ENCODE results near the gene C3orf38. TPM values are rescaled to one million over a fixed set of nuclear protein-coding genes. Genes with fewer than 3 reads are reported as not detected.

The C3orf38 gene
- 10 to 100 TPM; 11.9 to 24.1 (median 18.3) TPM for total RNA-seq

GRCh38 chr3:88149509-88150362, at the start of gene C3orf38:
Gene C3orf38, plus strand, starts transcription at chr3:88149959. Its CDS starts 94 bp downstream, at chr3:88150053.
- Histone ChIP-seq H3K4me3 (peak within 1 kb of the TSS; percentile 74 to 96 (median 78)), H3K9me3 (no peaks in the 10 kb centered on the region), H3K4me1 (peaks cover 5 to 39% (median 22%) of the 10 kb centered on the region in 4 donors), H3K36me3 (peaks cover 0 to 14% (median 7%) of the 10 kb centered on the region in 4 donors), H3K27me3 (no peaks in the 10 kb centered on the region), H3K27ac (peak within 1 kb of the TSS; percentile 91 to 97 (median 93))
- peak; percentile 87 for DNase-seq
- TF ChIP-seq EP300 (IDR thresholded peaks at IDR 0.05; ENCODE audit: low read depth) (no peak), POLR2AphosphoS5 (IDR thresholded peaks at IDR 0.05) (peak in 2 of 3 donors; percentile 71 to 82), POLR2A (IDR thresholded peaks at IDR 0.05) (peak; percentile 76)
- TF ChIP-seq, protein P1, sequence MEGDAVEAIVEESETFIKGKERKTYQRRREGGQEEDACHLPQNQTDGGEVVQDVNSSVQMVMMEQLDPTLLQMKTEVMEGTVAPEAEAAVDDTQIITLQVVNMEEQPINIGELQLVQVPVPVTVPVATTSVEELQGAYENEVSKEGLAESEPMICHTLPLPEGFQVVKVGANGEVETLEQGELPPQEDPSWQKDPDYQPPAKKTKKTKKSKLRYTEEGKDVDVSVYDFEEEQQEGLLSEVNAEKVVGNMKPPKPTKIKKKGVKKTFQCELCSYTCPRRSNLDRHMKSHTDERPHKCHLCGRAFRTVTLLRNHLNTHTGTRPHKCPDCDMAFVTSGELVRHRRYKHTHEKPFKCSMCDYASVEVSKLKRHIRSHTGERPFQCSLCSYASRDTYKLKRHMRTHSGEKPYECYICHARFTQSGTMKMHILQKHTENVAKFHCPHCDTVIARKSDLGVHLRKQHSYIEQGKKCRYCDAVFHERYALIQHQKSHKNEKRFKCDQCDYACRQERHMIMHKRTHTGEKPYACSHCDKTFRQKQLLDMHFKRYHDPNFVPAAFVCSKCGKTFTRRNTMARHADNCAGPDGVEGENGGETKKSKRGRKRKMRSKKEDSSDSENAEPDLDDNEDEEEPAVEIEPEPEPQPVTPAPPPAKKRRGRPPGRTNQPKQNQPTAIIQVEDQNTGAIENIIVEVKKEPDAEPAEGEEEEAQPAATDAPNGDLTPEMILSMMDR (IDR thresholded peaks at IDR 0.05): peak in 1 of 5 experiments; percentile 26
- in situ Hi-C loops (cut with MboI; ENCODE audit: low pct_ligation_motif_present in 1 of 4, low pct_unique_long_range_greater_than_20kb in 1 of 4, low sequenced_read_pairs in 3 of 4): no loop called here
- intact Hi-C loops (cut with DNase I; ENCODE audit: low total_unique reads): no loop called here
- 0% methylated on average over 3 to 39 of the region's 57 CpGs for WGBS, 2 donors (ENCODE audit: low coverage in 1 of 2)

DNA sequence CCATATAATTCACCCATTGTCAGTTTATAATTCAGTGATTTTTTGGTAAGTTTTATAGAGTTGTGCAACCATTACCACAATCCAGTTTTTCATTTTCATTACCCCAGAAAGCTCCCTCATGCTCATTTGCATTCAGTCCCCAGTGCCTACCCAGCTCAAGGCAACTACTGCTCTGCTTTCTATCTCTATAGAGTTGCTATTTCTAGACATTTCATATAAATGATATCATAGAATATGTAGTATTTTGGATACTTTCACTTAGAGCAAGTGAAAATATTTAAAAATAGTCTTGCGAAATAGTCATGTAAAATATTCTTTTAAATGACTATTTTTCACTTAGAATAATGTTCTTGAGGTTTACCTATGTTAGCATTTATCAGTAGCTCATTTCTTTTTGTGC, 48.6 kb upstream of the C3orf38 start:
- WGBS, 2 donors (ENCODE audit: low coverage in 1 of 2): 93 to 98% methylated on average over 1 of the region's 1 CpG
- in situ Hi-C loops (cut with MboI; ENCODE audit: low pct_ligation_motif_present in 1 of 4, low pct_unique_long_range_greater_than_20kb in 1 of 4, low sequenced_read_pairs in 3 of 4): loop anchor here in 1 of 4 donors (25.0 kb wide), 1 partner anchor 339 kb away; no protein-coding TSS in a partner anchor

GRCh38 chr3:88105325-88105724, 44.4 kb upstream of the C3orf38 start:
- in situ Hi-C loops (cut with MboI; ENCODE audit: low pct_ligation_motif_present in 1 of 4, low pct_unique_long_range_greater_than_20kb in 1 of 4, low sequenced_read_pairs in 3 of 4) (loop anchor here in 1 of 4 donors (25.0 kb wide), 1 partner anchor 343 kb away; no protein-coding TSS in a partner anchor), intact Hi-C loops (cut with DNase I; ENCODE audit: low total_unique reads) (no loop called here)
- no peak for DNase-seq

More for the DNA sequence above, 48.6 kb upstream of the C3orf38 start:
- Histone ChIP-seq H3K4me3 (no peak overlapping the region), H3K4me1 (no peaks in the 10 kb centered on the region), H3K27me3 (no peaks in the 10 kb centered on the region), H3K9me3 (no peaks in the 10 kb centered on the region), H3K36me3 (peaks cover 0 to 6% (median 0%) of the 10 kb centered on the region in 4 donors), H3K27ac (no peak overlapping the region)
- TF ChIP-seq, protein P1 (IDR thresholded peaks at IDR 0.05): no peak
- TF ChIP-seq POLR2A (IDR thresholded peaks at IDR 0.05): no peak
- TF ChIP-seq POLR2AphosphoS5 (IDR thresholded peaks at IDR 0.05): no peak
- no peak for TF ChIP-seq EP300 (IDR thresholded peaks at IDR 0.05; ENCODE audit: low read depth)
- DNase-seq: no peak
- intact Hi-C loops (cut with DNase I; ENCODE audit: low total_unique reads): loop anchor here (5.0 kb wide), 1 partner anchor 441 kb away; no protein-coding TSS in a partner anchor

DNA sequence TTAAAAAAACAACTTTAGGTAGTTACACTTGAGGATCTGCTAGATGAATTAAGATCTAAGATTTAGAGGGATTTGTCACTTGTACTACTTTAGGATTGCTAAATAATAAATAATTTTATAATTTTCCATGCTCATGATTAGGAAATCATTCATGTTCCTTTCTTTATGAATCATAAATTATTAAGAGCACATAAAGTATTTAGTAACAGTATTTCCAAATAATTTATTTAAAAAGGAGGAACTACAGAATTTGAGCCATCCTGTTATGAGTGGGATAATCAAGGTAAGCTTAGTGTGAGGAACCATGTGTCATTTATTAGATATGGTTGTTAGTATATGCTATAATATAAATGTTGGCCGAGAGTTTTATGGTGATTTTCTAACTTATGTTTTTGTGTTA, 37.5 kb upstream of the C3orf38 start:
- peaks cover 0 to 12% (median 0%) of the 10 kb centered on the region in 4 donors for H3K36me3 ChIP-seq
- TF ChIP-seq EP300 (IDR thresholded peaks at IDR 0.05; ENCODE audit: low read depth) (no peak), POLR2AphosphoS5 (IDR thresholded peaks at IDR 0.05) (no peak), POLR2A (IDR thresholded peaks at IDR 0.05) (no peak)
- TF ChIP-seq, protein P1 (IDR thresholded peaks at IDR 0.05): no peak
- in situ Hi-C loops (cut with MboI; ENCODE audit: low pct_ligation_motif_present in 1 of 4, low pct_unique_long_range_greater_than_20kb in 1 of 4, low sequenced_read_pairs in 3 of 4) (loop anchor here in 1 of 4 donors (25.0 kb wide), 1 partner anchor 350 kb away; no protein-coding TSS in a partner anchor), intact Hi-C loops (cut with DNase I; ENCODE audit: low total_unique reads) (loop anchor here (10.0 kb wide), 1 partner anchor 337 kb away; no protein-coding TSS in a partner anchor)
- H3K27me3 ChIP-seq: no peaks in the 10 kb centered on the region
- no peak overlapping the region for H3K27ac ChIP-seq
- no peak overlapping the region for H3K4me3 ChIP-seq
- 95 to 100% methylated on average over 1 of the region's 1 CpG for WGBS, 2 donors (ENCODE audit: low coverage in 1 of 2)
- H3K4me1 ChIP-seq: no peaks in the 10 kb centered on the region
- no peak for DNase-seq
- no peaks in the 10 kb centered on the region for H3K9me3 ChIP-seq

More at GRCh38 chr3:88105325-88105724, 44.4 kb upstream of the C3orf38 start:
- TF ChIP-seq EP300 (IDR thresholded peaks at IDR 0.05; ENCODE audit: low read depth): no peak
- TF ChIP-seq POLR2A (IDR thresholded peaks at IDR 0.05): no peak
- TF ChIP-seq, protein P1 (IDR thresholded peaks at IDR 0.05): no peak
- TF ChIP-seq POLR2AphosphoS5 (IDR thresholded peaks at IDR 0.05): no peak
- Histone ChIP-seq H3K4me1 (no peaks in the 10 kb centered on the region), H3K9me3 (no peaks in the 10 kb centered on the region), H3K36me3 (no peaks in the 10 kb centered on the region), H3K27ac (no peak overlapping the region), H3K27me3 (no peaks in the 10 kb centered on the region), H3K4me3 (no peak overlapping the region)

Data from transverse colon (tissue), 4 donors.